HG03064 (cell line): ENCODE results near the gene YOD1.

ENCODE experiments used
- ATAC-seq: cut with Tn5 transposase; IDR thresholded peaks from one replicate; pipeline ENCODE4 v1.9.1; 2021; ENCODE audit warnings: low read depth; ENCODE audit not compliant: unreplicated experiment

YOD1 gene

DNA sequence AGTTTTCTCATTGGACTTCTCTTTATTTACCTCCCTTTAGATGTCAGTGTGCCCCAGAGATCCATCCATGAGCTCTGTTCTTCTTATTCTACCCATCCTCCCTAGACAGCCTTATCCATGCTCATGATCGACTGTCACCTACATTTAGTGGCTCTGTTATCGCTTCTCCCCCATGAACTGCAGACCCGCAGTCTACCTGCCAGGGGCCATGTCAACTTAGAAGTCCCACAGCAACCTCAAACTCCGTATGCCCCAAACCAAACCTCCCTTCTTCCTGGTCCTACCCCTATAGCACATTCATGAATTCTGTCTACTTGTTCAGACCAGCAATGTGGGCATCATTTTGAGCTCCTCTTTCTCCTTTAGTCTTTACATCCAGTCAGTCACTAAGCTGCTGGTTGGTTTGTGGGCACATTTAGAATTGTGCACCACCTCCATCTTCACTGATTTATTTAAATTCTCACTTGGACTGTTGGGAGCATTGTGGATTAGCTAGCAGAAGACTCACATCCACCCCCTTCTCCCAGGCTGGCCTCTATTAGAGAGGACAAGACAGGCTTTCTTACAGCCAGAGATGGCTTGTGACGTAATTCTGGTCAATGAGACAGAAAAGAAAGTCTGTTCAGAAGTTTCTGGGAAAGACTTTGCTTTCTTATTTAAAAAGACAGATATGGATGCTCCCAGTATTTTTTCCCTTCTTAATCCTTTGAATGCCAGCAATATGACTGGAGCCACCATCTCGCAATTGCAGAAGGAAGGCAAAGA lies 37.5 kb downstream of the YOD1 start:
- ATAC-seq, result no peak

DNA sequence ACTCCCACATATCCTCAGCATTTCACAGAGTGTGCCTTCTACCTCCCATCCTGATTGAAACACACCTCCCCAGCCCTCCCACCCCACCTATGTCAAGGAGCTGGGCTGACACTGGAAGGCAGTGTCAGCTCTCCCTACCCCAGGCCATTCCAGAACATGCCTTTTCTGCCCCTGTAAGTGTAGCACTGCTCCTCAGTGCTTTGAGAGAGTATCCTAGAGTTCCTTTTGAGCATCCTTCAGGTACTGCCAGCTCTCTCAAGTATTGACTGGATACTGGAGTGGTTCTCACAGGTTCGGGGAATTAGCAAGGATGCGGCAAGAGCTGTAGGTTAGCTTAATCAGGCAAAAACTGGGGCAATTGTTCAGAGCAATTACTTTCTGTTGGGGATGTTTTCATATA lies 40.3 kb downstream of the YOD1 start:
- no peak for ATAC-seq

DNA sequence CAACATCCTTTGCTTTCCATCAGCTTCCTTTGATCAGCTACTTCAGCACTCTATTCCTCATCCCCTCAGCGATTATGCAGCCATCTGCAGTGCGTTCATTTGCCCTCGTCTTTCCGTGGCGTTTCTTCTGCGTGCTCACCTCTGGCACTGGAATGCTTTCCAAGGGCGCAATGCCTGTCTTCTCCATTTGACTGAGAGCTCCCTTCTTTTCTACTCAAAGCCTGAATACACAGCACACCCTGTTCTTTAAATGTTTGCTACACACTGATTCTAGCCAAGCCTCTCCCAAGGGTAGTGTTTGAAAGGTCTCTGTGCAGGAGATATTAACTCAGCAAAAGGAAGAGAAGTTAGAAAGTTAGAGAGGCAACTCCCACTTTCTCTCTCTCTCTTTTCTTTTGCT lies 41.1 kb downstream of the YOD1 start:
- no peak for ATAC-seq

DNA sequence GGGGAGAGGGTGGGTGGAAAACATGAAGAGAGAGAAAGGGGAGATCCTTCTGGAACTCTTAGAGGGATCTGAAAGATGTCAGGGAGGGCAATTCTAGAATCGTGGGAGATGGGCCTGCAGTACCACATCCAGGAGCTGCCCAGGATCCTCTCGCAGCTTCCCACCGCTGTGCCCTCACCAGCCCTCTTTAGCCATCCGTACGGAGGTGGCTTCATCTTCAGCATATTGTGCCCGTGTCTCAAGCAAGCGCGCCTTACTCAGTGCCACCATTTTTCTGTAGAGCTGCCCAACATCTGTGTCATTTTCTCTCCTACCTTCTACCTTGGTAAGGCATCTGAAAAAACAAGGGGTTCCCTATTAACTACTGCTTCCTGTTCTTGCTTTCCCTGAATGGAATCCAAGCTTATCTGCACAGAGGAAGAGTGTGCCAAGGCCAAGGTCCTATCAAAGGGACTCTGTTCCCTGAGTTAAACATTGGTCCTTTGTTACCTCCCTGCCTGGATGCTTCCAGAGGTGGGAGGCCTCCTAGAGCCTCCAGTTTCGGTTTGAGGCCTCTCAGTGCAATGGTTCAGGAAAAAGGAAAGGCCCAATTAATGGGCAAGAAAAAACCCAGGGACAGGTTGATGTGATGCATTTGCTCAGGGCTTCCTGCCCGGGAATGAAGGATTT lies 41.7 kb downstream of the YOD1 start:
- ATAC-seq, result no peak

DNA sequence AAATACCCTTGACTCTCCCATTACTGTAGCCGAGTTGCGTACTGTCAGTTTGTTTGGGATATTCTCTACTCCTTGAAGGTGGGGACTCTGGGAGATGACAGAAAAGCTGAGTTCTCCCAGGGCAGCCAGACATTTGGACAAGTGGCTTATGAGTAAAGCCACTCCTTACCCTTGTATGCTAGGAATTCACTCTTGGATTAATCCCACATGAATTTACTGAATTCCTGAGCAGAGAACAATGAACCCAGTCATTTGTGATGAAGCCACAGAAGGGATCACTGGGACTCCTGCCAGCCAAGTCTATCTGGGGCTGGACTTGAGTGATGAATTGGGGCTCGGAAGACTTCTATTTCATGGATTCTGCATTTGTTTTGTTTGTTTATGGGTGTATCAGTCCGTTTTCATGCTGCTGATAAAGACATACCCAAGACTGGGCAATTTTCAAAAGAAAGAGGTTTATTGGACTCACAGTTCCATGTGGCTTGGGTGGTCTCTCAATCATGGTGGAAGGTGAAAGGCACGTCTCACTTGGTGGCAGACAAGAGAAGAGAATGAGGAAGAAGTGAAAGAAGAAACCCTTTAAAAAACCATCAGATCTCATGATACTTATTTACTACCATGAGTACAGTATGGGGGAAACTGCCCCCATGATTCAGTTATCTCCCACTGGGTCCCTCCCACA lies 43.5 kb downstream of the YOD1 start:
- ATAC-seq, result no peak

DNA sequence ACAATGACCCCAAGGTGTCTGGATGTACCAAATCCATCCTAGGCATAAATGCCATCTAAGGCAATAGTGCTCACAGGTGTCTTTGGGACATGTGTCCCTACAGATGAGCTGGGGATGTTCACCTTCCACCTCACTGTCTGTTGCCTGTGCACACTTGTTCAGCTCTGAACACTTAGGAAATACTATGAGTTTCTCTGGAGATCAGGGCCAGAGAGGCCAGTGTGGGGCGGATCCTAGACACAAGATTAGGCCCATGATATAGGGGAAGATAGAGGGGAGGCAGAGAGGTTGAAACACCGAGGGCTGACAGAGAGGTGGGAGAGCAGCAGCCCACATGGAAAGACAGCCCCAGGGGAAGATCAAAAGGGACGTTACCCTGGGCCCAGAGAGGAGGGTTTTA lies 44.1 kb downstream of the YOD1 start:
- ATAC-seq, result no peak

DNA sequence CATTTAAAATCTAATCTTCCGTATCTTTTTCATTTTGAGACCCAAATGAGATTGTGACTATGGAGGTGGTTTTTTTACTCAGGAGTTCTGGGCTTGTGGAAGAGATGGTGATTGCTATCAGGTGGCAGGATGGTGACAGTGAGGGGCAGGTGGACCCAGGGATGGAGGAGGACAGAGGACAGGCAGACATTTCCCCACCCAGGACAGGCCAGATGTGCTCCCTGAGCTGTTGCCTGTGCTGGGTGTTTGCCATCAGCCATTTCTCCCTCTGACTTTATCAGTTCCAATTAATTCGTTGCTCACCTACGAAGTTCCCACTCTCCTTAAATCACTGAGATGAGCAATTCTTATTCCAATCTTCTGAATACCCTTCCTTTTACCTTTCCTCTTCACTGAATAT lies 44.9 kb downstream of the YOD1 start:
- no peak for ATAC-seq

DNA sequence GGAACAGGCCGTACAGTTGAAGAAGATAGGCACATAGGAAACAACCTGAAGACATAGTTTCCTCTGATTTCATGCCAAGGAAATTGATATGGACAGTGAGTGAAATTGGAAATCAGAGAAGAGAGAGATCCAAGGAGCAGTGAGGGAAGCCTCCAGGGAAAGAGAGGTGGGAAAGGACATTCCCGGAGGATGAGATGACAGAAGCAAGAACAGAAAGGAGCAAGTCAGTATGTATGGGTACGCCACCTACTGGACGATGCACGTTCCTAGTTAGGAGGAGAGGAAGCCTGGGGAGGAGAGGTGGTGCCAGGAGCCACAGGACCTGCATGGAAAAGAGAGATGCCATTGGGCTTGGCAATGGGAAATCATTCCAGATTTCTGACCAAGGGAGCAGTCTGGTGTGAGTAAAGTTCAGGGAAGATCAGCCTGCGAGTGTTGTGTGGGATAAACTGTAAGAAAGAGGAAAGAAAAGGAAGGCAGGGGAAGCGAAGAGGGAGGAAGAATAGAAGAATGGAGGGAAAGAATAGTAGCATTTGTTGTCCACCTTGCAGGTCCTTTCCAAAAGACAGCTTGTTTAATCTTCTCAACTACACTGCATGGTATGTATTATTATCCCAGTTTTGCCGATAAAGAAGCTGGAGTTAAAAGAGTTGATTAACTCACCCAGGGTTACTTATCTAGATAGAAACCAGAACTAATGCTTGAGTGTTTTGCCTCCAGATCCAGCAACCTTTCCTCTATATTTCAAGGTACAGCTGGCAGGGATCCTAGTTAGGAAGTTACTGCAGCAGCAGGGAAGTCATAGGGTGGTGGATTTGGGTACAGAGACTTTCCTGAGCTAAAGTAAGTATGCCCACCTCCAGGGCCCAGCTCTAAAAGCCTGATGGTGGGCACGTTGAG lies 45.8 kb downstream of the YOD1 start:
- no peak for ATAC-seq

DNA sequence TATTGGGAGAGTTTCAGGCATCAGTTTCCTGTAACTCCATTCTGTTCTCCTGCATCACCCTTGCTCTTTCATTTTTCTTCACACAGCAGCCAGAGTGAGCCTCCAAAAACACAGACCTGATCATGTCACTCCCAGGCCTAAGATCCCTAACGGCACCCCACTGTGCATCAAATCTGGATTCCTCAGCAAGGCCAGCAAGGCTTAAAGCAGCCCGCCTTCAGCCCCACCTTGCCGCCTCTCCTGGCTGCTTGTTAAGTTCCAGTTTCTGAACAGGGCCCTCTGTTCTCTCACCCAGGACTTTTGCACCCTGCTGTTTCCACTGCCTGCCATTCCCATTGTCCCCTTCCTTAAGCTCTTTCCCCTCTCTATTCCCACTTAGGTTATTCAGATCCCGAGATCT lies 47.8 kb downstream of the YOD1 start:
- ATAC-seq, result no peak

DNA sequence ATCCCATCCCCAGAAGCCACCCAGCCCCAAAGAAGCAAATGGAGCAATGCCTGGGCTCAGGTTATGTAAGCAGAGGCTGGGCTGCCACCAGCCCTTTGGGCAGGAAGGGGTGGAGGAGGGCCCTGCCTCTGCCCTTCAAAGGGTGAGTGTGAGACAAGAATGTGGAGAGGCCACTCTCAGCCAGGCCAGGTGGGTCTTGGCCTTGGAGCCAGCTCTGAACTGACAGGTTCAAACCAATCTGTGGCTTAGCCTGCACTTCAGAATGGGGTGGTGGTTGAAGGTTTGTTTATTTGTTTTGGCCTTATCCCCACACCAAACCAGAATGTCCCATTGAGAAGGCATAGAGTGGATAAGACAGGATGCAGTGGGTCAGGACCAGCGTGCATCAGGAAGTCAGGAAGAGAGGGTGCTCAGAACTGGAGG lies 48.3 kb downstream of the YOD1 start:
- ATAC-seq, result no peak

DNA sequence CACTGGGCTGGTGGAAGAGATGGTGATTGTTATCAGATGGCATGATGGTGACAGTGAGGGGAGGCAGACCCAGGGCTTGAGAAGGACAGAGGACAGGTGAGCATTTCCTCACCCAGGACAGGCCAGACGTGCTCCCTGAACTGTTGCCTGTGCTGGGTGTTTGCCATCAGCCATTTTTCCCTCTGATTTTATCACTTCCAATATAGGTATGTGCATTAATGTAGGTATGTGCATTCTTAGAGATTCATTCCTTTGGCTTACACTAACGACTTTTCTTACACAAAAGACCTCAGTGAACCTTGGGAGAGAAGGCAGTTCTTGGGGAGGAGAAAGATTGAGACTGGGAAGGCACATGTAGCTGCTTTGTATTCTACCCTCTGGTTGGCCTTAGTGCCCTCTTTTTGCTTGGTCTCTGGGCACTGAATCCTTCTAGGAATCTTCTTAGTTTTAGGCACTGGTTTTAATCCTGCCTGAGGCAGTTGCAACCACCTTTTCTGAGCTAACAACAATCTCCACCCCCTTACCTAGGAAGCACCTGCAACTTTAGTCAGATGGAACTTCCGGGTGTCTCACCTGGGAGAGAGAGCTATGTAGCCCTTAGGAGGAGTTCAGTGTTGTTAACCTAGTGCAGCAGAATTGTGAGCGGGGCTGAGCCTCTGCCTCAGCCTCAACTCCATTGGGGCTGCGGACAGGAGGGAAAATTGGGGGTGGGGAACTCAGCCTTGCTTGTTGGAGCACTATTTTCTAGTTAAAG lies 49.3 kb downstream of the YOD1 start:
- ATAC-seq, result no peak

DNA sequence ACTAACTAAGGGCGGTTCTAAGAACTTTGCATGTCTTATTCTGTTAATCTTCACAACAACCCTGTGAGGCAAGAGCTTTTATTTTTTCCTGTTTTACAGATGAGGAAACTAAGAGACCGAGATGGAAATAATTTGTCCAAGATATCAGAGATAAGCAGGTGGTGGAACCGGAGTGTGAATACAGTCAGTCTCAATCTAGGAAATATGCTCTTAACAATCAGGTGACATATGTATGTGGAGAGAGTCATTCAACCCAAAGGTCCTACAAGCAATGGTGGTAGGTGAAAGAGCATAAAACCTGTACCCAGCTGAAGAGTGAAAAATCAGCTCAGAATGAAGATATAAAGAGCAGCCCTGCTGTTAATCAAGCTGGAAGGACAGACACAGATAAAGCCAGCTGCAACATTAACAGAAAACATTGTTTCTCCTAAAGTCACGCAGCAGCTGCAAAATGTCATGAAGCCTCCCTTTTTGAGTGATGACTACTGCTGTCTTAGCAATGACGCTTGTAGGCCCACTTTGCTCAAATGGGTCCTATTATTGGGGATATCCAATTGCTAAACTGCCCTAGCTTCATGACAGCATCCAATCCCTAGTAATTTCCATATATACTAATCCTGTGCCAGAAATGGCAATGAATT lies 50.2 kb downstream of the YOD1 start:
- ATAC-seq, result no peak

DNA sequence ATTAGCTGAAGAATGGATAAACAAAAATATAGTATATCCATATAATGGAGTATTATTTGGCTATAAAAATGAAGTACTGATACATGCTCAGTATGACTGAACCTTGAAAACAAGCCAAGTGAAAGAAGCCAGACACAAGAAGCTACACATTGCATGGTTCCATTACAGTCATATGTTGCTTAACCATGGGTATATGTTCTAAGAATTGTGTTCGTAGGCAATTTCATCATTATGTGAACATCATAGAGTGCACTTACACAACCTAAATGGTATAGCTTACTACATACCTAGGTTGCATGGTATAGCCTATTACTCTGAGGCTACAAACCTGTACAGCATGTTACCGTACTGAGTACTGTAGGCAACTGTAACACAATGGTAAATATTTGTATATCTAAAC lies 52.2 kb downstream of the YOD1 start:
- no peak for ATAC-seq
